Ovary (tissue), 3 donors: ENCODE results near the gene SLFN12.

Source experiments
- EP300 ChIP-seq: sonication (generic); formaldehyde crosslinking; IDR thresholded peaks from one replicate; pipeline ENCODE4 v1.6.1; 2017; ENCODE audit warnings: antibody characterized with exemption
- POLR2A ChIP-seq: fragments of 450-650 bp; IDR thresholded peaks from one replicate; pipeline ENCODE4 v1.6.1; 2017; ENCODE audit warnings: antibody characterized with exemption, mild to moderate bottlenecking, moderate library complexity
- TF ChIP-seq, protein P1 (sequence below), 3 donors: fragments of 450-650 bp in 2 of 3; fragments of 200-600 bp in 1 of 3; IDR thresholded peaks; one replicate each; pipeline versions ENCODE4 v1.5.1 to v1.8.0; 2016 to 2022; ENCODE audit warnings: antibody characterized with exemption in 3 of 3, mild to moderate bottlenecking in 1 of 3
- donor health status: DM: no; HTN: no; CAD: no.

DNA sequence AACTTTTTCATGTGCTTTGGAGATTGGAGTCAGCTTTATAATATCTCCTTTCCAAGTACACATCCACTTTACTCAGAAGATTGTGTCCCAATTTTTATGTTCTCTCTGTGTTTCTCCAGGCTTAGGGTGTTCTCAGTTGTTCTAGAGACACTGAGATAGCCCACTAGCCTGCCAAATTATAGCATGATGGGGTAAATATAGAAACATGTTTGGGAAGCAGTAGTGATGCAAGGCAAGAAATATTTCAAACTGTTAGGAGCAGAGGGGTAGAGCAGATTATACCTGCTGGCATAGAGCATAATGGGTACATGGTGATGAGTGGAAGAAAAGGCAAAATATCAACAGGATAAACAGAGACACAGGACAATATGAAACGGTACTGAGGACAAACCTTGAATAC, 71.3 kb downstream of the SLFN12 start:
- TF ChIP-seq, protein P1, sequence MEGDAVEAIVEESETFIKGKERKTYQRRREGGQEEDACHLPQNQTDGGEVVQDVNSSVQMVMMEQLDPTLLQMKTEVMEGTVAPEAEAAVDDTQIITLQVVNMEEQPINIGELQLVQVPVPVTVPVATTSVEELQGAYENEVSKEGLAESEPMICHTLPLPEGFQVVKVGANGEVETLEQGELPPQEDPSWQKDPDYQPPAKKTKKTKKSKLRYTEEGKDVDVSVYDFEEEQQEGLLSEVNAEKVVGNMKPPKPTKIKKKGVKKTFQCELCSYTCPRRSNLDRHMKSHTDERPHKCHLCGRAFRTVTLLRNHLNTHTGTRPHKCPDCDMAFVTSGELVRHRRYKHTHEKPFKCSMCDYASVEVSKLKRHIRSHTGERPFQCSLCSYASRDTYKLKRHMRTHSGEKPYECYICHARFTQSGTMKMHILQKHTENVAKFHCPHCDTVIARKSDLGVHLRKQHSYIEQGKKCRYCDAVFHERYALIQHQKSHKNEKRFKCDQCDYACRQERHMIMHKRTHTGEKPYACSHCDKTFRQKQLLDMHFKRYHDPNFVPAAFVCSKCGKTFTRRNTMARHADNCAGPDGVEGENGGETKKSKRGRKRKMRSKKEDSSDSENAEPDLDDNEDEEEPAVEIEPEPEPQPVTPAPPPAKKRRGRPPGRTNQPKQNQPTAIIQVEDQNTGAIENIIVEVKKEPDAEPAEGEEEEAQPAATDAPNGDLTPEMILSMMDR (IDR thresholded peaks at IDR 0.05) = no peak
- no peak for TF ChIP-seq POLR2A
- TF ChIP-seq EP300 = no peak
